ENCODE results near the gene EGLN2.
A peak's percentile ranks its signal among the peaks of the same experiment; 100 is the strongest.
"Not testable (repeated sequence)": the region's sequence is repeated elsewhere in the genome, so short reads cannot be mapped to it uniquely, and the experiment has no call there.

The EGLN2 gene

GRCh38 chr19:40776364-40776763 is 22.6 kb upstream of the EGLN2 start:
- DNase-seq (ENCODE audit: low read depth in 3 of 3, low spot score in 1 of 3) = no peak

- peak; percentile 68 to 76 (median 72) for DNase-seq (ENCODE audit: low read depth in 3 of 3, low spot score in 1 of 3)
Observed at GRCh38 chr19:40776932-40777644, 21.9 kb upstream of the EGLN2 start.

- no peak for DNase-seq (ENCODE audit: low read depth in 3 of 3, low spot score in 1 of 3)
Observed at GRCh38 chr19:40777645-40777936, 21.4 kb upstream of the EGLN2 start.

GRCh38 chr19:40777937-40778705 is 20.9 kb upstream of the EGLN2 start, which contains the start of gene RAB4B:
Gene RAB4B (plus strand): TSS chr19:40778247. CDS start chr19:40778376, 129 bp downstream.
- peak; percentile 98 to 100 (median 99) for DNase-seq (ENCODE audit: low read depth in 3 of 3, low spot score in 1 of 3)

- DNase-seq (ENCODE audit: low read depth in 3 of 3, low spot score in 1 of 3) = no peak
Observed at GRCh38 chr19:40778706-40779284, 20.2 kb upstream of the EGLN2 start.

GRCh38 chr19:40780582-40780981 is 18.4 kb upstream of the EGLN2 start:
- no peak for DNase-seq (ENCODE audit: low read depth in 3 of 3, low spot score in 1 of 3)

- no peak for DNase-seq (ENCODE audit: low read depth in 3 of 3, low spot score in 1 of 3)
Observed at GRCh38 chr19:40781140-40781539, 17.9 kb upstream of the EGLN2 start.

GRCh38 chr19:40783711-40784110 is 15.3 kb upstream of the EGLN2 start:
- no peak for DNase-seq (ENCODE audit: low read depth in 3 of 3, low spot score in 1 of 3)

GRCh38 chr19:40784146-40784545 is 14.8 kb upstream of the EGLN2 start:
- DNase-seq (ENCODE audit: low read depth in 3 of 3, low spot score in 1 of 3) = not testable (repeated sequence)

GRCh38 chr19:40785526-40785925 is 13.5 kb upstream of the EGLN2 start:
- no peak for DNase-seq (ENCODE audit: low read depth in 3 of 3, low spot score in 1 of 3)

- DNase-seq (ENCODE audit: low read depth in 3 of 3, low spot score in 1 of 3) = no peak
Observed at GRCh38 chr19:40786060-40787037, 12.6 kb upstream of the EGLN2 start.

GRCh38 chr19:40791349-40791748 is 7.6 kb upstream of the EGLN2 start:
- no peak for DNase-seq (ENCODE audit: low read depth in 3 of 3, low spot score in 1 of 3)

GRCh38 chr19:40791996-40792395 is 7.0 kb upstream of the EGLN2 start:
- no peak for DNase-seq (ENCODE audit: low read depth in 3 of 3, low spot score in 1 of 3)

- DNase-seq (ENCODE audit: low read depth in 3 of 3, low spot score in 1 of 3) = no peak
Observed at GRCh38 chr19:40797166-40797962, 1.6 kb upstream of the EGLN2 start.

GRCh38 chr19:40797963-40798682 is 868 bp upstream of the EGLN2 start:
- DNase-seq (ENCODE audit: low read depth in 3 of 3, low spot score in 1 of 3) = no peak

GRCh38 chr19:40799558-40800338 is 757 bp downstream of the EGLN2 start:
- DNase-seq (ENCODE audit: low read depth in 3 of 3, low spot score in 1 of 3) = no peak

GRCh38 chr19:40800339-40800996 is 1.5 kb downstream of the EGLN2 start:
- DNase-seq (ENCODE audit: low read depth in 3 of 3, low spot score in 1 of 3) = no peak

GRCh38 chr19:40800997-40801377 is 2.0 kb downstream of the EGLN2 start:
- DNase-seq (ENCODE audit: low read depth in 3 of 3, low spot score in 1 of 3) = no peak
